Testis (tissue), 3 donors: ENCODE data around the gene SLC25A12. TPM values are rescaled to one million over a fixed set of nuclear protein-coding genes. Genes with fewer than 3 reads are reported as not detected.
"Not testable (repeated sequence)": the region's sequence is repeated elsewhere in the genome, so short reads cannot be mapped to it uniquely, and the experiment has no call there.

Experiments used
- DNase-seq: peaks from one replicate; pipeline ENCODE4 v3.0.0-alpha.2; 2019
- H3K27ac ChIP-seq, 2 donors: fragments of 200-600 bp; sonication (generic); one replicate each; pipeline ENCODE4 v1.5.1; 2019
- H3K27me3 ChIP-seq: fragments of 200-600 bp; sonication (generic); one replicate; pipeline ENCODE4 v1.5.1; 2019
- H3K36me3 ChIP-seq: fragments of 200-600 bp; sonication (generic); one replicate; pipeline ENCODE4 v1.5.1; 2017; ENCODE audit warnings: low read depth; ENCODE audit errors: missing control alignments
- H3K4me1 ChIP-seq: fragments of 200-600 bp; sonication (generic); one replicate; pipeline ENCODE4 v1.5.1; 2019
- H3K4me3 ChIP-seq, 2 donors: fragments of 200-600 bp; sonication (generic); one replicate each; pipeline ENCODE4 v1.5.1; 2017 to 2019
- H3K9me3 ChIP-seq: fragments of 200-600 bp; sonication (generic); one replicate; pipeline ENCODE4 v1.5.1; 2017
- CTCF ChIP-seq, 3 experiments: fragments of 450-650 bp in 2 of 3; fragments of 200-600 bp in 1 of 3; sonication (generic) in 1 of 3; IDR thresholded peaks; one replicate each; pipeline ENCODE4 v1.5.1; 2016 to 2019; ENCODE audit warnings: antibody characterized with exemption in 3 of 3, mild to moderate bottlenecking in 2 of 3, moderate library complexity in 1 of 3
- POLR2A ChIP-seq: fragments of 450-650 bp; IDR thresholded peaks from one replicate; pipeline ENCODE4 v1.6.1; 2017; ENCODE audit warnings: antibody characterized with exemption, mild to moderate bottlenecking, moderate library complexity
- WGBS, 2 donors: methylation state at CpG; one replicate each; pipeline ENCODE4 v1.1.5; 2018; 5-methylcytosine and 5-hydroxymethylcytosine counted together
- intact Hi-C: fragments of 100-400 bp; cut with DNase I; formaldehyde crosslinking; loops from one replicate; pipeline ENCODE4 v1.15.1; 2023; ENCODE audit warnings: low total_unique reads
- polyA plus RNA-seq: library from polyadenylated mRNA; stranded (reverse); fragments of 350-450 nt; fragmentation: Illumina TruSeq; extraction: RNeasy Lipid Tissue Mini Kit (QIAGEN cat#74804); gene quantifications from one replicate; pipeline ENCODE4 v1.2.3, GENCODE V29; 2014; ENCODE audit warnings: low read depth, low replicate concordance; ENCODE audit not compliant: insufficient read depth
- total RNA-seq, 2 donors: library from RNA; depleted of rRNA; stranded (reverse); fragments of >200 nt; gene quantifications; one replicate each; pipeline ENCODE4 v1.2.3, GENCODE V29; 2016

Gene SLC25A12
- total and polyA plus RNA-seq, 3 donors from 2014 or later: 16.7 to 27.4 (median 25.0) TPM

DNA sequence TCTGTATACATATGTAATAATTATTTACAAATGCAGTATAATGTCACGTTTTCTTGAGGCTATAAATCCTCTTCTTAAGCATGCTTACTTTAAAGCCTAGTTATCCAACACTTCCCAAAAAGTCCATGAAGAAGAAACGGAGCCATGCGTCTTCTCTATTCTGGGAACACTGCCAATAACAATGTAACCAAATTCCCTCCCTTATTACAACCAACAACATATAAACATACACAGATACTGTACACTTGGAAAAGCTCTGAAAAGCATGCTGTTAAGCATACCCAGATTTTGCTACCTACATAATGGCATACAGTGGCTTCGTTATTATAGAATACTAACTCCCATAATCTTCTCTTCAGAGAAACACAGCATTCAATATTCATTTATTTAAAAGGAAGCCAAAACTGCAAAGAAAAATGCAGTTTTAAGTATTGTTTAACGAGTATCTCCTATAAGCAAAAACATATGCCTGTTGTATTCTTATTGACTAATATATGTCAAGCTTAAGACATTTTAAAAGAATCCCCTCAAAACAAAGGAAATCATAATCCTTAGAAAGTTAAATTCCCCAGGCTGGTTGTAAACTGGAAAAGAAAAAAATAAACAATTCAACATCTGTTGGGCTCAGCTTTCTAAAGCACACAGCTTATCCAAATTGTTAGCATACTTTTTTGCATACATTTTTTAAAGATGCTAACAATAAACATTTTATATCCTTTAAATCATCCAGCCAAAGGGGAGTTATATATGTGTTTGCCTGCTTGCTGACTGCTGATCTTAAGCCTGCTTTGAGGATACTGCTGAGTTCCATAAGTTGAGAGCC is 83.4 kb downstream of the SLC25A12 start:
- WGBS, 2 donors: 63 to 70% methylated on average over 5 of the region's 5 CpGs
- intact Hi-C loops: loop anchor here (10.0 kb wide), 1 partner anchor 294 kb away; the partner anchor contains the start of gene DLX2
- Histone ChIP-seq H3K27me3 (no peaks in the 10 kb centered on the region), H3K36me3 (no peaks in the 10 kb centered on the region), H3K4me1 (peaks cover 7% of the 10 kb centered on the region), H3K9me3 (no peaks in the 10 kb centered on the region), H3K27ac (no peak overlapping the region), H3K4me3 (no peak overlapping the region)
- TF ChIP-seq CTCF (IDR thresholded peaks at IDR 0.05): no peak
- no peak for TF ChIP-seq POLR2A
- DNase-seq: no peak

DNA sequence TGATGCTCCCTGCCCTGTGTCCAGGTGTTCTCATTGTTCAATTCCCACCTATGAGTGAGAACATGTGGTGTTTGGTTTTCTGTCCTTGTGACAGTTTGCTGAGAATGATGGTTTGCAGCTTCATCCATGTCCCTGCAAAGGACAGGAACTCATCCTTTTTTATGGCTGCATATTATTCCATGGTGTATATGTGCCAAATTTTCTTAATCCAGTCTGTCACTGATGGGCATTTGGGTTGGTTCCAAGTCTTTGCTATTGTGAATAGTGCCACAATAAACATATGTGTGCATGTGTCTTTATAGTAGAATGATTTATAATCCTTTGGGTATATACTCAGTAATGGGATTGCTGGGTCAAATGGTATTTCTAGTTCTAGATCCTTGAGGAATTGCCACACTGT is 85.2 kb downstream of the SLC25A12 start:
- H3K27me3 ChIP-seq, DNase-seq, H3K36me3 ChIP-seq, intact Hi-C loops, H3K4me3 ChIP-seq, H3K9me3 ChIP-seq, H3K4me1 ChIP-seq, H3K27ac ChIP-seq: not testable (repeated sequence)

GRCh38 chr2:171807831-171808393 is 86.1 kb downstream of the SLC25A12 start:
- Histone ChIP-seq H3K27ac (no peak overlapping the region), H3K9me3 (no peaks in the 10 kb centered on the region), H3K36me3 (no peaks in the 10 kb centered on the region), H3K4me1 (no peaks in the 10 kb centered on the region), H3K4me3 (no peak overlapping the region), H3K27me3 (no peaks in the 10 kb centered on the region)
- intact Hi-C loops: no loop called here
- DNase-seq: no peak
- 68 to 74% methylated on average over 5 of the region's 5 CpGs for WGBS, 2 donors
- no peak for TF ChIP-seq POLR2A
- no peak for TF ChIP-seq CTCF (IDR thresholded peaks at IDR 0.05)

DNA sequence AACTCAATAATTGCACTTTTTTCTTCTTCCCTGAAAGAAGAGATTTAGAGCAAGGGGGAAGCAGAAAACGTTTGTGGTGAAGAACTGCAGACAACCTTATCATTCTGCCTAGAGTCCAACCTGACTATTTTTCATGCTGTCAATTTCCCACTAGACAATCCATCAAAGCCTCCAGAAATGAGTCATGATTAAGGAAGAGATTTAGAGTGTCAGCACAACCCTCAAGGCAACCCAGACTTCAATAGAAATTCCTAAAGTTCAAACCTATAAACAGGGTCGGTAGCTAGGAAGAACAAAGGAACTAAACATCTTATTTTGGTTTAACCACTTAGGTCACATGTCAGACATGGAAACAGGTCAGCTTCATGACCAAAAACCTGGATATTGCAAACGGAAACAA is 86.9 kb downstream of the SLC25A12 start:
- WGBS, 2 donors: 30 to 32% methylated on average over 3 of the region's 3 CpGs
- Histone ChIP-seq H3K27ac (no peak overlapping the region), H3K4me3 (no peak overlapping the region), H3K27me3 (no peaks in the 10 kb centered on the region), H3K4me1 (no peaks in the 10 kb centered on the region), H3K9me3 (no peaks in the 10 kb centered on the region), H3K36me3 (no peaks in the 10 kb centered on the region)
- intact Hi-C loops: no loop called here
- no peak for TF ChIP-seq POLR2A
- no peak for TF ChIP-seq CTCF (IDR thresholded peaks at IDR 0.05)
- DNase-seq: no peak

DNA sequence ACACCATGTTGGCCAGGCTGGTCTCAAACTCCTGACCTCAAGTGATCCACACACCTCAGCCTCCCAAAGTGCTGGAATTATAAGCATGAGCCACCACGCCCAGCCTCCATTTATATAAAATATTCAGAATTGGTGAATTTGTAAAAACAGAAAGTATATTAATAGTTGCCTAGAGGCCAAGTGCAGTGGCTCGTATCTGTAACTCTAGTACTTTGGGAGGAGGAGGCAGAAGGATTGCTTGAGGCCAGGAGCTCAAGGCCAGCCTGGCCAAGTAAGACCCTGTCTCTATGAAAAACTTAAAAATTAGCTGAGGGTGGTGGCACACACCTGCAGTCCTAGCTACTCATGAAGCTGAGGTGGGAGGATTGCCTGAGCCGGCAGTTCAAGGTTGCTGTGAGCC is 89.6 kb downstream of the SLC25A12 start:
- Histone ChIP-seq H3K36me3 (no peaks in the 10 kb centered on the region), H3K27ac (no peak overlapping the region), H3K4me1 (no peaks in the 10 kb centered on the region), H3K27me3 (no peaks in the 10 kb centered on the region), H3K4me3 (no peak overlapping the region), H3K9me3 (no peaks in the 10 kb centered on the region)
- TF ChIP-seq POLR2A (no peak), CTCF (IDR thresholded peaks at IDR 0.05) (no peak)
- intact Hi-C loops: no loop called here
- DNase-seq: no peak
- 77 to 80% methylated on average over 3 of the region's 3 CpGs for WGBS, 2 donors
